ENCODE measurements around the gene C3. TPM values are rescaled to one million over a fixed set of nuclear protein-coding genes. Genes with fewer than 3 reads are reported as not detected.

C3 gene
- total RNA-seq, 1 experiment from 2014 or later, result not detected

DNA sequence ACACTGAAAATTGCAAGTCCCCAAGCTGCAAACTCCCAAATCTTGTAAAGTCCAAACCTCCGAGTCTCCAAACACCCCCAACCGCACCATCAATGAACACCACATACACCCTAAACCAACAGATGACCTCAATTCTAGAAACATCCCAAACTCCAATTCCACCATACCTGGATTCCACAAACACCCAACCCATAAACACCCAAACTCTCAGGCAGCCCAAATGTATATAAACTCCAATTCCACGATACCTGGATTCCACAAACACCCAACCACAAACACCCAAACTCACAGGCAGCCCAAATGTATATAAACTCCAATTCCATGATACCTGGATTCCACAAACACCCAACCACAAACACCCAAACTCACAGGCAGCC is 470 bp downstream of the C3 start:
- Histone ChIP-seq H3K4me1 (ENCODE audit: low read length) (peaks cover 8% of the 10 kb centered on the region), H3K36me3 (ENCODE audit: insufficient read depth, low read length) (no peaks in the 10 kb centered on the region), H3K27ac (ENCODE audit: low read length) (no peak overlapping the region), H3K9me3 (ENCODE audit: low read length) (no peaks in the 10 kb centered on the region), H2AFZ (ENCODE audit: low read length) (no peak overlapping the region), H3K27me3 (ENCODE audit: low read length) (no peaks in the 10 kb centered on the region), H3K4me2 (ENCODE audit: low read depth, low read length, poor library complexity, severe bottlenecking) (no peak overlapping the region), H3K4me3 (ENCODE audit: low read length) (no peak overlapping the region), H3K9me2 (replicated peaks; ENCODE audit: insufficient read depth, low read length) (no peaks in the 10 kb centered on the region), H3K9ac (ENCODE audit: low read length) (no peak overlapping the region), H3K79me2 (ENCODE audit: low read length) (no peaks in the 10 kb centered on the region), H4K20me1 (ENCODE audit: insufficient read depth, low read depth, low read length) (no peaks in the 10 kb centered on the region)
- no peak for DNase-seq

DNA sequence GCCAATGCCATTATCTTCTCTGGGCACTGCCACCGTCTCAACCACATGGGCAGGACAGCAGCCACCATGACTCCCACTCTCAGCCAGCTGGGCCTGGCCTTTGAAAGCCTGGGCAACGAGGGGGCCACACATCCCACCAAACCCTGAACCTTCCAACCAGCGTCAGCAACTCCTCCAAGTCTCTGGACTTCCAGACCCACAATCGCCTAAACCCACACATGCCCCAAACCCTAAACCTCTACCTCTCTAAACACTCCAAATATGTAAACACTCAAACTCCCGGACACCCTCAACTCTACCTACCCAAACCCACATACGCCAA is 949 bp downstream of the C3 start:
- DNase-seq, result no peak
- H3K27ac ChIP-seq (ENCODE audit: low read length), result no peak overlapping the region
- no peaks in the 10 kb centered on the region for H3K9me3 ChIP-seq (ENCODE audit: low read length)
- H3K4me3 ChIP-seq (ENCODE audit: low read length), result no peak overlapping the region
- H2AFZ ChIP-seq (ENCODE audit: low read length), result no peak overlapping the region
- no peaks in the 10 kb centered on the region for H4K20me1 ChIP-seq (ENCODE audit: insufficient read depth, low read depth, low read length)
- peaks cover 8% of the 10 kb centered on the region for H3K4me1 ChIP-seq (ENCODE audit: low read length)
- H3K27me3 ChIP-seq (ENCODE audit: low read length), result no peaks in the 10 kb centered on the region
- no peaks in the 10 kb centered on the region for H3K36me3 ChIP-seq (ENCODE audit: insufficient read depth, low read length)
- no peaks in the 10 kb centered on the region for H3K79me2 ChIP-seq (ENCODE audit: low read length)
- H3K4me2 ChIP-seq (ENCODE audit: low read depth, low read length, poor library complexity, severe bottlenecking), result no peak overlapping the region
- no peaks in the 10 kb centered on the region for H3K9me2 ChIP-seq (replicated peaks; ENCODE audit: insufficient read depth, low read length)
- H3K9ac ChIP-seq (ENCODE audit: low read length), result no peak overlapping the region

DNA sequence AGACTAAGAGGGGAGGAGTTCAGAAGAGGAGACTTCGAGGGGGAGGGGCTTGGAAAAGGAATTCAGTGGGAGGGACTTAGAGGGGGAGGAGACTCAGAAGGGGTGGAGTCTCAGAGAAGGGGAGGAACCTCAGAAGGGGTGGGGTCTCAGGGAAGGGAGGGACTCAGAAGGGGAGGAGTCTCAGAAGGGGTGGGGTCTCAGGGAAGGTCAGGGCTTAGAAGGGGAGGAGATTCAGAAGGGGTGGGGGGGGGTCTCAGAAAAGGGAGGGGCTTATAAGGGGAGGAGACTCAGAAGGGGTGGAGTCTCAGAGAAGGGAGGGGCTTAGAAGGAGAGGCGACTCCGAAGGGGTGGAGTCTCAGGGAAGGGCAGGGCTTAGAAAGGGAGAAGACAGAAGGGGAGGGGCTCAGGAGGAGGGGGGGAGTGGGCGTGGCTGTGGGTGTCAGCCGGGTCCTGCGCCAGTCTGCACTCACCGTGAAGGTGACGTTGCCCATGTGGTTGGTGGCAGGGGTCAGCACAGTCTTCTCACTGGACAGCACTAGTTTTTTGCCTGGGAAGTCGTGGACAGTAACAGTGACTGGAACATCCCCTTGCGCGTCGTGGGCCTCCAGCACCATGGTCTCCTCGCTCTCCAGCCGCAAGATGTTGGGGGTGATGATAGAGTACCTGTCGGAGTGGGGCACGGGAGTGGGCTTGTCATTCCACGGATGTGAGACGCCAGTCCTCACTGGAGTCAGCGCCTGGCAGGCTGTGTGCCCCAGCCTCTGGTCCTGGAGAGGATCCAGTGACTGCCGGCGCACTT is 1.5 kb downstream of the C3 start:
- Histone ChIP-seq H3K79me2 (ENCODE audit: low read length) (no peaks in the 10 kb centered on the region), H3K27ac (ENCODE audit: low read length) (no peak overlapping the region), H3K4me1 (ENCODE audit: low read length) (peaks cover 8% of the 10 kb centered on the region), H3K9me2 (replicated peaks; ENCODE audit: insufficient read depth, low read length) (no peaks in the 10 kb centered on the region), H2AFZ (ENCODE audit: low read length) (no peak overlapping the region), H3K36me3 (ENCODE audit: insufficient read depth, low read length) (no peaks in the 10 kb centered on the region), H3K27me3 (ENCODE audit: low read length) (no peaks in the 10 kb centered on the region), H3K4me3 (ENCODE audit: low read length) (no peak overlapping the region), H4K20me1 (ENCODE audit: insufficient read depth, low read depth, low read length) (no peaks in the 10 kb centered on the region), H3K4me2 (ENCODE audit: low read depth, low read length, poor library complexity, severe bottlenecking) (no peak overlapping the region), H3K9me3 (ENCODE audit: low read length) (no peaks in the 10 kb centered on the region), H3K9ac (ENCODE audit: low read length) (no peak overlapping the region)
- DNase-seq, result peak; percentile 75

DNA sequence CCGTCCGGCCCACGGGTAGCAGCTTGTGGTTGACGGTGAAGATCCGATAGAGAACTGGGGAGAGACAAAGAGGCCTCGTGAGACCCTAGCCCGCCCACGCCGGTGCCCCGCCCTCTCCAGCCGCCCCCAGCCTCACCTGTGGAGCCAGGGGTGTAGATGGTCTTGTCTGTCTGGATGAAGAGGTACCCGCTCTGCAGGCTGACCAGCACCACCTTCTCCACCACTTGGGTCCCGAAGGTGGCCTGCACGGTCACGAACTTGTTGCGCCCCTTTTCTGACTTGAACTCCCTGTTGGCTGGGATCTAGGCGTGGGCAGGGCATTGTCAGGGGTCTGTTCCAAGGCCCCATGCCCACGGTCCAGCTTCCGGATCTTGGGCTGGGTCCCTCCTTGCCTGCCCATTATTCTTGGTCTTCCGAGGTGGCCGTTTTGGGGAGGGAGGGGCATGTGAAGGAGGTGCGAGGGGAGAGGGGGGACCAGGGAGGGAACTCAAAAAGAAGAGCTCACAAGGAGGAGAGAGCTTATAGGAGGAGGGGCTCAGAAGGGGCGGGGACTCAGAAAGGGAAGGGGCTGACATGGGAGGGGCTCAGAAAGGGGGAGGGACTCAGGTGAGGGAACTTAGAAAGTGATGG is 2.2 kb downstream of the C3 start:
- Histone ChIP-seq H3K9ac (ENCODE audit: low read length) (no peak overlapping the region), H4K20me1 (ENCODE audit: insufficient read depth, low read depth, low read length) (no peaks in the 10 kb centered on the region), H3K4me2 (ENCODE audit: low read depth, low read length, poor library complexity, severe bottlenecking) (no peak overlapping the region), H3K27me3 (ENCODE audit: low read length) (no peaks in the 10 kb centered on the region), H3K4me1 (ENCODE audit: low read length) (peaks cover 8% of the 10 kb centered on the region), H3K79me2 (ENCODE audit: low read length) (no peaks in the 10 kb centered on the region), H3K9me2 (replicated peaks; ENCODE audit: insufficient read depth, low read length) (no peaks in the 10 kb centered on the region), H3K4me3 (ENCODE audit: low read length) (no peak overlapping the region), H2AFZ (ENCODE audit: low read length) (no peak overlapping the region), H3K36me3 (ENCODE audit: insufficient read depth, low read length) (no peaks in the 10 kb centered on the region), H3K27ac (ENCODE audit: low read length) (no peak overlapping the region), H3K9me3 (ENCODE audit: low read length) (no peaks in the 10 kb centered on the region)
- no peak for DNase-seq

DNA sequence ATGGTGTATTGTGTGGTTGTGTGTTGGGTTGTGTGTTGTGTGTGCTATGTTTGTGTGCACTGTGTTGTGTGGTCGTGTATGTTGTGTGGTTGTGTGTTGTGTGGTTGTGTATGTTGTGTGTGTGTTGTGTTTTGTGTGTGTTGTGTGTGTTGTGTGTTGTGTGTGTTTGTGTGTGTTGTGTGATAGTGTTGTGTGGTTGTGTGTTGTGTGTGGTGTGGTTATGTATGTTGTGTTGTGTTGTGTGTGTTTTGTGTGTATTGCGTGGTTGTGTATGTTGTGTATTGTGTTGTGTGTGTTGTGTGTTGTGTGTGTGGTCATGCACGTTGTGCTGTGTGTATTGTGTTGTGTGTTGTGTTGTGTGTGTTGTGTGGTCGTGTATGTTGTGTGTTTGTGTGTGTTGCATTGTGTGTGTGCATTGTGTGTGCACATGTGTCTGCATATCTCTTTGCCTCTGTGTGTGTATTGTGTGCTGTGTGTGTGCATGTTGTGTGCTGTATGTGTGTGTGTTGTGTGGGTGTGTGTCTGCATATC is 2.9 kb downstream of the C3 start:
- Histone ChIP-seq H3K79me2 (ENCODE audit: low read length) (no peaks in the 10 kb centered on the region), H3K9me3 (ENCODE audit: low read length) (no peaks in the 10 kb centered on the region), H3K27me3 (ENCODE audit: low read length) (no peaks in the 10 kb centered on the region), H3K27ac (ENCODE audit: low read length) (no peak overlapping the region), H2AFZ (ENCODE audit: low read length) (no peak overlapping the region), H4K20me1 (ENCODE audit: insufficient read depth, low read depth, low read length) (no peaks in the 10 kb centered on the region), H3K9me2 (replicated peaks; ENCODE audit: insufficient read depth, low read length) (no peaks in the 10 kb centered on the region), H3K4me1 (ENCODE audit: low read length) (peaks cover 8% of the 10 kb centered on the region), H3K4me3 (ENCODE audit: low read length) (no peak overlapping the region), H3K9ac (ENCODE audit: low read length) (no peak overlapping the region), H3K4me2 (ENCODE audit: low read depth, low read length, poor library complexity, severe bottlenecking) (no peak overlapping the region), H3K36me3 (ENCODE audit: insufficient read depth, low read length) (no peaks in the 10 kb centered on the region)
- no peak for DNase-seq

DNA sequence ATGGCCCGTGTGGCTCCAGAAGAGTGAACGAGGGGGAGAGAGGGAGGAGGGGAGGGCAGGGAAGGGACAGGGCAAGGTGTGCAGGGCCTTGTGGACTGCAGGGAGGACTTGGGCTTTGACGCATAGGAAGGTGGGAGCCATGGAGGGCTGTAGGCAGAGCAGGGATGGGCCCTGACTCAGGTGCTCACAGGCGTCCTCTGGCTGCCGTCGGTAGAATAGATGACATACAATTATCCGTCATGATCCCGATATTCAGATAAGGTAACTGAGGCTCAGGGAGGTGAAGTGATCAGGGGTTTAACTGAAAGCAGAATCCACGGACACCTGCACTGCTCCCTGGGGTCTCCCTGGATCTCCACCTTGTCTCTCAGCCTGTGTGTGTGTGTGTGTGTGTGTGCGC is 3.4 kb downstream of the C3 start:
- no peak for DNase-seq
- no peaks in the 10 kb centered on the region for H4K20me1 ChIP-seq (ENCODE audit: insufficient read depth, low read depth, low read length)
- no peak overlapping the region for H3K4me3 ChIP-seq (ENCODE audit: low read length)
- no peaks in the 10 kb centered on the region for H3K9me2 ChIP-seq (replicated peaks; ENCODE audit: insufficient read depth, low read length)
- H3K4me1 ChIP-seq (ENCODE audit: low read length), result peaks cover 8% of the 10 kb centered on the region
- H2AFZ ChIP-seq (ENCODE audit: low read length), result no peak overlapping the region
- no peak overlapping the region for H3K9ac ChIP-seq (ENCODE audit: low read length)
- H3K27me3 ChIP-seq (ENCODE audit: low read length), result no peaks in the 10 kb centered on the region
- no peak overlapping the region for H3K27ac ChIP-seq (ENCODE audit: low read length)
- H3K9me3 ChIP-seq (ENCODE audit: low read length), result no peaks in the 10 kb centered on the region
- no peak overlapping the region for H3K4me2 ChIP-seq (ENCODE audit: low read depth, low read length, poor library complexity, severe bottlenecking)
- H3K79me2 ChIP-seq (ENCODE audit: low read length), result no peaks in the 10 kb centered on the region
- no peaks in the 10 kb centered on the region for H3K36me3 ChIP-seq (ENCODE audit: insufficient read depth, low read length)

DNA sequence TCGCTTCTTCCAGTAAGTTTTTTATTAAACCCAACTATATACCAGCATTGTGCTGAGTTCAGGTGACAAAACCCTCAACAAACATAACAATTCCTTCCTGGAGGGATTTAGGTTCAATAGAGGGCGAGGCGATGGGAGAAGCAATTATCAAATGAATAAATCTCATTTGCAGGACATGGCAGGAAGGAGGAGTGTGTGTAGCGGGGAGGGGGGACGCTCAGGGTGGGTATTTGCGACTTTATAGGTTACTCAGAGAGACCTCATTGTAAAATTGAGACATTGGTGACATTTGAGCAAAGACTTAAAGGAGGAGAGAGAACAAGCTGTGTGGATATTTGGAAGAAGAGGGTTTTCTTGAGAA is 3.9 kb downstream of the C3 start:
- H2AFZ ChIP-seq (ENCODE audit: low read length), result no peak overlapping the region
- H3K27me3 ChIP-seq (ENCODE audit: low read length), result no peaks in the 10 kb centered on the region
- H3K79me2 ChIP-seq (ENCODE audit: low read length), result no peaks in the 10 kb centered on the region
- no peaks in the 10 kb centered on the region for H3K36me3 ChIP-seq (ENCODE audit: insufficient read depth, low read length)
- no peak overlapping the region for H3K4me3 ChIP-seq (ENCODE audit: low read length)
- H3K9ac ChIP-seq (ENCODE audit: low read length), result no peak overlapping the region
- H3K4me1 ChIP-seq (ENCODE audit: low read length), result peaks cover 4% of the 10 kb centered on the region
- no peaks in the 10 kb centered on the region for H3K9me3 ChIP-seq (ENCODE audit: low read length)
- no peak for DNase-seq
- H3K9me2 ChIP-seq (replicated peaks; ENCODE audit: insufficient read depth, low read length), result no peaks in the 10 kb centered on the region
- H4K20me1 ChIP-seq (ENCODE audit: insufficient read depth, low read depth, low read length), result no peaks in the 10 kb centered on the region
- H3K27ac ChIP-seq (ENCODE audit: low read length), result no peak overlapping the region
- no peak overlapping the region for H3K4me2 ChIP-seq (ENCODE audit: low read depth, low read length, poor library complexity, severe bottlenecking)

DNA sequence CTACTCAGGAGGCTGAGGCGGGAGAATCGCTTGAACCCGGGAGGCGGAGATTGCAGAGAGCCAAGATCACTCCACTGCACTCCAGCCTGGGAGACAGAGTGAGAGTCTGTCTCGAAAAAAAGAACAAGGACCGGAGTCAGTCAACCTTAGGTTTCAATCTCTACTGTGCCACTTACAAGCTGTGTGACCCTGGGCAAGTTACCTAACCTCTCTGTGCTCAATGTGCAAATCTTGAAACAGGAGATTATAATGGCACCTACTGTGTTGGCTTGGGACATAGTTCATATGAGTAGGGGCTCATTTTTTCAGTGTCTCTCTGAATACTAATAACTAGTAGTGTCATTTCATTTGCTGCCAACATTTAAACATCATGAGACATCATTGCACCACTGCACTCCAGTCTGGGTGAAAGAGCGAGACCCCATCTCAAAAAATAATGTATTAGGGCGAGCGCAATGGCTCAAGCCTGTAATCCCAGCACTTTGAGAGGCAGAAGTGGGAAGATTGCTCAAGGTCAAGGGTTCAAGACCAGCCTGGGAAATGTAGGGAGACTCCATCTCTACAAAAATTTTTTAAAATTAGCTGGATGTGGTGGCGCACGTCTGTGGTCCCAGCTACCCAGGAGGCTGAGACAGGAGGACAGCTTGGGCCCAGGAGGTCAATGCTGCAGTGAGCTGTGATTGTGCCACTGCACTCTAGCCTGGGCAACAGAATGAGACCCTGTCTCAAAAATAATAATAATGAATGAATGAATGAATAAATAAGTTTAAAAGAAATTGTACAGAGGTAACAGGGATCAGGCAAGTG is 5.5 kb downstream of the C3 start:
- Histone ChIP-seq H3K4me3 (ENCODE audit: low read length) (no peak overlapping the region), H3K36me3 (ENCODE audit: insufficient read depth, low read length) (no peaks in the 10 kb centered on the region), H3K9me2 (replicated peaks; ENCODE audit: insufficient read depth, low read length) (no peaks in the 10 kb centered on the region), H3K27ac (ENCODE audit: low read length) (no peak overlapping the region), H3K9me3 (ENCODE audit: low read length) (no peaks in the 10 kb centered on the region), H3K4me1 (ENCODE audit: low read length) (no peaks in the 10 kb centered on the region), H4K20me1 (ENCODE audit: insufficient read depth, low read depth, low read length) (no peaks in the 10 kb centered on the region), H3K9ac (ENCODE audit: low read length) (no peak overlapping the region), H3K4me2 (ENCODE audit: low read depth, low read length, poor library complexity, severe bottlenecking) (no peak overlapping the region), H3K79me2 (ENCODE audit: low read length) (no peaks in the 10 kb centered on the region), H3K27me3 (ENCODE audit: low read length) (no peaks in the 10 kb centered on the region), H2AFZ (ENCODE audit: low read length) (no peak overlapping the region)
- no peak for DNase-seq

All from Karpas-422 (cell line).